Measurements from ENCODE around the gene SIPA1L3. TPM values are rescaled to one million over a fixed set of nuclear protein-coding genes. Genes with fewer than 3 reads are reported as not detected.
"Not testable (repeated sequence)": the region's sequence is repeated elsewhere in the genome, so short reads cannot be mapped to it uniquely, and the experiment has no call there.

Gene SIPA1L3
- total RNA-seq, 1 experiment from 2014 or later, result 5.3 TPM

GRCh38 chr19:37914908-37915307 lies 7.9 kb downstream of the SIPA1L3 start:
- DNase-seq (ENCODE audit: low spot score), result no peak

DNA sequence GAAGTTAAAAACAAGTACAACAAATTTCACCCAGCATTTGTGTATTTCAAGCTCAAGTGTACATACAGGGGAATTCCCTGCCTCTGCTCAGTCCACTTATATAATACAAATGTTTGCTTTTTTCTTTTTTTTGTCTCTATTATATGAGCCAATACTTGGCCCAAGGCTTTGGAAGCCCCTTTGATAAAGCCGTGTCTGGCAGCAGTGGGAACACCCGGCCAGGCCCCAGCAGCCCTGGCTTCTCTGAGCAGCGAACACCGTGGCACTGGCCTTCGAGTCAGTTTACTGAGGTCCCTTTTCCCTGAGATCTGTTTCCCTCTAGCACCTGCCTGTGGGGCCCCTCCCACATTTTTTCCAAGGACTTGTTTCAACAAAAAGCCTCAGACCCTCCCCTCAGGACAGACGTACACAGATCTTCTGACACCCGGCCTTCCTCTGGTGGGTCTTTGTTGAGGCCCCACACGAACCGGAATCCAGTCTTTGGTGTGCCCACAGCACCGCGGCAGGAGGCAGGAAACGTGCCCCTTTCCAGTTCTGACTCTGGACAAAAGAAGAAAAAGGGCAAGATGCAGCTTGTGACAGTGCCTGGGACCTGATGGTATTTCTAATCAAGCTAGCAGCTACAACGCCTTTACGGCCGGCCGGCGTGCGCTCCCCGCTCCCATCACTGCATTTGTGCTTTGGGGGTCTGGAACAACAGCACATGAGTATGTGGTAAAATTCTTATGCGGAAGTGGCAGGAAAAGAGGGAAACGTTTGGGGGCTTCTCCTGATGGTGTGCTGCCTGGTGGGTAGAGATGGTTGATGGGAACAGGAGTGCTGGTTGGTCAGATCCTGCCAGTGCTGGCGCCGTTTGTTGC lies 13.8 kb downstream of the SIPA1L3 start:
- DNase-seq (ENCODE audit: low spot score), result no peak

DNA sequence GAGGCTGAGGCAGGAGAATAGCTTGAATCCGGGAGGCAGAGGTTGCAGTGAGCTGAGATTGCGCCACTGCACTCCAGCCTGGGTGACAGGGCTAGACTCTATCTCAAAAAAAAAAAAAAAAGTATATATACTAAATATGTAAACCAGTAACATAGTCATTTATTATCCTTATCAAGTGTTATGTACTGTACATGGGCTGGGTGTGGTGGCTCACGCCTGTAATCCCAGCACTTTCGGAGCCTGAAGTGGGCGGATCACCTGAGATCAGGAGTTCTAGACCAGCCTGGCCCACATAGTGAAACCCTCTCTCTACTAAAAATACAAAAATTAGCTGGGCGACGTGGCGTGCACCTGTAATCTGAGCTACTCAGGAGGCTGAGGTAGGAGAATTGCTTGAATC lies 17.6 kb downstream of the SIPA1L3 start:
- DNase-seq (ENCODE audit: low spot score), result not testable (repeated sequence)

- DNase-seq (ENCODE audit: low spot score), result no peak
These were observed 18.2 kb downstream of the SIPA1L3 start for GRCh38 chr19:37925212-37925611.

- DNase-seq (ENCODE audit: low spot score), result no peak
These were observed 19.2 kb downstream of the SIPA1L3 start for GRCh38 chr19:37926255-37926654.

DNA sequence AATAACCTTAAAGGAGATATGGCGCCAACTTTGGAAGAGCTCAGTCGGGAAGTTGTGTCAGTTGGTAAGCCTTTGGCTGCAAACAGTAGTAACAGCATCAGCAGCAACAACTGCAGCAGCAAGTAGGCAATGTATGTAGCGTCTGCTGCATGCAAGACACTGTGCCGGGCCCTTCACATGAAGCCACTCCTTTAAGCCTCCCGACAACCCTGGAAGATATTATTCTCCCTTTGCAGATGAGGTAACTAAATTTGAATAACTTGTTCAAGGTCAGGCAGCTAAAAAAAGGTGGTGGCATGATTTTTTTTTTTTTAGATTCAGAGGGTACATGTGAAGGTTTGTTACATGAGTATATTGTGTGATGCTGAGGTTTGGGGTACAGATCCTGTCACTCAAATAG lies 19.7 kb downstream of the SIPA1L3 start:
- DNase-seq (ENCODE audit: low spot score), result no peak

DNA sequence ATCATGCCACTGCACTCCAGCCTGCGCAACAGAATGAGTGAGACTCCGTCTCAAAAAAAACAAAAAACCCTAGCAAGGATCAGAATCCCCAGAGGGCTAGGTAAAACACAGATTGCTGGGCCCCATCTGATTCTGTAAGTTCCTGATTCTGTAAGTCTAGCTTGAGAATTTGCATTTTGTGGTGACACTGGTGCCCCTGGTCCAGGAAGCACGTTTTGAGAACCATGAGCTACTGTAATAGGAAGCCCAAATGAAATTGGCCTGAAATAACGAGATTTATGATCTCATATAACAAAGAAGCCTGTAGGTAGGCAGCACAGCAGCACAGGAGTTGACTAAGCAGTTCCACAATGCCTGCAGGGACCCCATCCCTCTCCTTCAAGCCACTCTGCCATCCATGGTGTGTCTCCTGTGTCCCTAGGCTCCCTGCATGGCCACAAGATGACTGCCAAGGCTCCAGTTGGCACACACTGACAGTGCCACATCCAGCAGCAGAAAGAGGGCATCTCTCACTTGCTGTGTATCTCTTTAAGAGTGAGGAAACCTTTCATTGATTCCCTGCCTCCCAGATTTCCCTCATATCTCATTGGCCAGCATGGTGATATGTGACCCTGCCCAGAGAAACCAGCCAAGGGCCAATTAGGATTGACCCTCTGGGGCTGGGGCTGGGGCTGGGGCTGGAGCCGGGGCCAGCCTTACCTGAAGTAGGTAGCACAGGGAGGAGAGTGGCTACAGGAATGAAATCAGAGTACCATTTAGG lies 21.7 kb downstream of the SIPA1L3 start:
- DNase-seq (ENCODE audit: low spot score), result no peak

DNA sequence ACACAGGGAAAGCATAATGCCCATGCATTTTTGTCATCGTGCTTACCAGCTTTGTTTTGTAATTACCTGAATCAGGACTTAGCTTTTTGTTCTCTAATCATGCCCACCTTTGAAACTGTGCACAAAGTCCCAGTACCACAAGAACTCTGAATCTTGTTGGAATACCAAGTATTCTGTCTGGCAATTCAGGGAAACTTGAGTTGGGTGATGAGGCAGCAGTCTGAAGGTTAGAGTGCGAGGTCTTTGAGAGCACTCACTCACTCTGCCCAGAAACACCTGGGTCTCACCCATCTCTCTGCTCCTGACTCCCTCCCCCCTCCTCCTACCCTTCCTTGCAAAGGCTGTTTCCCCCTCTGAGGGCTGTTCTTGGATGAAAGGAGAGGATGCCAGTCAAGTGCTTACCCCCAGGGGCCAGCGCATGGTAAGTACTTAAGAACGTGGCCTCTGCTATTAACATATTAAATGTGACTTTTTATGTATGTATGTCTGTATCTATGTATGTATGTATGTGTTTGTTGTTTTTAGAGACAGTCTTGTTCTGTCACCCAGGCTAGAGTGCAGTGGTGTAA lies 22.4 kb downstream of the SIPA1L3 start:
- no peak for DNase-seq (ENCODE audit: low spot score)

- no peak for DNase-seq (ENCODE audit: low spot score)
These were observed 23.4 kb downstream of the SIPA1L3 start for GRCh38 chr19:37930416-37930815.

- DNase-seq (ENCODE audit: low spot score), result no peak
These were observed 25.1 kb downstream of the SIPA1L3 start for GRCh38 chr19:37931881-37932655.

GRCh38 chr19:37932985-37933936 lies 26.3 kb downstream of the SIPA1L3 start:
- no peak for DNase-seq (ENCODE audit: low spot score)

- no peak for DNase-seq (ENCODE audit: low spot score)
These were observed 26.9 kb downstream of the SIPA1L3 start for GRCh38 chr19:37933937-37934358.

GRCh38 chr19:37935341-37935740 lies 28.3 kb downstream of the SIPA1L3 start:
- DNase-seq (ENCODE audit: low spot score), result no peak

DNA sequence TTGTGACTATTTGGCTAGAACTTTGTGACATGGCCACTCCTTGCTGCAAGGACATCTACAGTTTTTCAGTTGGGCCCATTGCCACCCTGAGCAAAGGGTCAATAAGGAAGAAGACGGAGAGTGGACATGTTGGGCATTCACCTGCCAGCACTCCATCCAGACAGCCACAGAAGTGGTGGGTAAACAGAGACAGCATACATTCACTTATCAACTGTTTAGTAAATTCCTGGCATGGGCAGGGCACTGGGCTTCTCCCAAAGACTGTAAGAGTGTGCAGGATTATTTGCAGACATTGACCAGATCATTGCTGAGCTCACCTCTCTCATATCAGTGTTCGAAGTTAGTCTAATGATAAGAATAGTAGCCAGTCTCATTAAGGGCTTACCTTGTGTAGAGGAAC lies 29.2 kb downstream of the SIPA1L3 start:
- DNase-seq (ENCODE audit: low spot score), result no peak

GRCh38 chr19:37936886-37937285 lies 29.9 kb downstream of the SIPA1L3 start:
- DNase-seq (ENCODE audit: low spot score), result no peak

- DNase-seq (ENCODE audit: low spot score), result no peak
These were observed 31.3 kb downstream of the SIPA1L3 start for GRCh38 chr19:37938353-37938752.

DNA sequence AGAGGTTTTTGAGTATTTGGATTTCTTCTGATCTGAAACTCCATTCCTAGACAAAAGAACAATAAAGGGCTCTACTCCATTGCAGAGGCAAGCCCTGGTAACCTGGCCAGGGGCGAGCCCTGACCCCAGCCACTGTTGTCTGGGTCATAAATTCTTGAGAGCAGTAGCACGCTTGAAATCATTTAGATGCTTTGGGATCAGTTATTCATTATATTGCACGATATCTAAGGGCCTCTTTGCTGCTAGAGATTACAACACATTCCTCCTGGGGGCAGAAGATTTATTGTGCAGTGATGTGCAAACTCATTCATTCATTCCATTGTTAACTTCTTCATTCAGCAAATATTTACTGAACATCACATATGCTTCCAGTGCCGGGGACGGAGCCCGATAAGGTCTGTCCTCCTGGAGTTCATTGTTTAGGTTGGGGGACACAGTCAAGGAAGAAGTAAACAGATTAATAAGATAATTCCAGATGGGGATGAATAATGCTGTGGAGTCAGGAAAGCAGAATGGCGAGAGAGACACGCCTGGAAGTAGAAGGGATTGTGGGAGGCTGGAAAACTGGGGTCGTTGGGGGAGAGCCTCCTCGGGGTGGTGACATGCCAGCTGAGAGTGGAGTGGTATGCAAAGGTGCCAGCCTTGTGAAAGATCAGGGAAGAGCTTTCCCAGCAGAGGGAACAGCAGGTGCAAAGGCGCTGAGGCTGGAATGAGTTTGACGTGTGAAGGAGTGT lies 34.9 kb downstream of the SIPA1L3 start:
- DNase-seq (ENCODE audit: low spot score), result no peak

DNA sequence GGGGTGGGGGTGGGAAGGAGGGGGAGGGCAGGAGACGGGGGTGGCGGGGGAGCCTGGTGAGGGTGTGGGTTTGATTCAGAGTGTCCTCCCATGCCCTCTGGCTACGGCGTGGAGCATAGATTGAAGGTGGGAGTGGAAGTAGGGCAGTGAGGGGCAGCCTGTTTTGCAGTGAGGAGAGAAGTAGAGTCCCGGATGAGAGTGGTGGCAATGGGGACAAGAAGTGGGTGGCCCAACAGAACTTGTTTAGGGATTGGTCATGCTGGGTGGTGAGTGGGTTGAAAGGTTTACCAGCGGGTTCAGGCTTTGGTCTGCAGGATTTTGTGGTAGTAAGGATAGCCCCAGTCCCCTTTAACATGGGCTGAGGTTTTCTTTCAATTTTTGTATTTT lies 35.5 kb downstream of the SIPA1L3 start:
- DNase-seq (ENCODE audit: low spot score), result no peak

GRCh38 chr19:37943480-37943879 lies 36.5 kb downstream of the SIPA1L3 start:
- no peak for DNase-seq (ENCODE audit: low spot score)

DNA sequence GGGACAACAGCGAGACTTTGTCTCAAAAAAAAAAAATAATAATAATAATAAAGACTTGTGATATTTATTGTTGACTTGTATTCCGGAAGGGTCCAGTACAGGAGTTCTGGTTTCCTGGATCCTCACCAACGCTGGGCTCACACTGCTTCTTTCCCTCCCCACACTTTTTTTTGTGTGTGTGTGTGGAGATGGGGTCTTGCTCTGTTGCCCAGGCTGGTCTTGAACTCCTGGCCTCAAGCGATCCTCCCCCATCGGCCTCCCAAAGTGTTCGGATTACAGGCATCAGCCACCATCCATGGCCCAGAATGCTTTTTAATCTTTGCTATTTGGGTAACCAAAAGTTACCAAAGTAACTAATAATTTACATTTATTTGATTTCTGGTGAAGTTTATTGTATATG lies 39.1 kb downstream of the SIPA1L3 start:
- no peak for DNase-seq (ENCODE audit: low spot score)

All from H4 (cell line).